ENCODE data around the gene NACC1.
A peak's percentile ranks its signal among the peaks of the same experiment; 100 is the strongest.

DNA sequence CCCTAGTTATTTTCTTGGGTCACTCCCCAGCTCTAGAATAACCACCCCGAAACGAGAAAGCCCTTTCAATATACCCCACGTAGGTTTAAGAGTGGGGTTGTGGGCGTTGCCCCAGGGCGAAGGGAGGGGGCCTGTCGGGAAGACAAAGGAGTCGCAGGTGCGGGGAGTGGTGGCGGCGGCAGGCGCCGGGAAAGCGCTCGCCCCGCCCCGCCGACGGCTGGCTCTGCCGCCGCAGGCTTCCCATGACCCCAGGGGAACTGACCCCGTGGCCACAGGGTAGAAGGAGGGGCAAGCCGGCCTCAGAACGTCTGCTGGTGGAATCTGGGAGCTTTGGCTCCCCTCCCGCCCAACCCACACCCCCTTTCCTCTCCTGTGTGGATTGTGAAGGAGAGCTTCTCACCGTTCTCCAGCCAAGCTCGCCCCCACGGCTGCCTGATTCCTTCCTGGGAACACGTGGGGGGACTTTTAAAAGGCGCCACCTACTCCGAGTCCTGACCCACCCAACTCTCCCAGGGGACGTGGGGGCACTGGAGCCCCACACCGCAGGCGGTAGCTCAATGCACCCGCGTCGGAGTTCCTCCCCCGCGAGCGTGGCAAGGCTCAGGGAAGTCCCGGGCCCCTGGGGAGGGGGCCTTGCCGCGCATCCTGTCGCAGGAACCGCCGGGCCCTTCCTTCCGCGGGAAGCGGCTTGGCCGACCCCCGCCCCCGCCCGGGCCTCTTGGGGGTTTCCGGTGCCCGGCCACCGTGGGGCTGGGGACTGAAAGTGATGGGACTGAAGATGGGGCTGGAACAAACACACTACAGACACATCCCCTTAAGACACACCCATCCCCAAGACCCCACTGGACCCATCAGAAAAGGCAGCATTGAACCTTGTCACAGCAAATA, 37.7 kb downstream of the NACC1 start:
- TF ChIP-seq, protein P1, sequence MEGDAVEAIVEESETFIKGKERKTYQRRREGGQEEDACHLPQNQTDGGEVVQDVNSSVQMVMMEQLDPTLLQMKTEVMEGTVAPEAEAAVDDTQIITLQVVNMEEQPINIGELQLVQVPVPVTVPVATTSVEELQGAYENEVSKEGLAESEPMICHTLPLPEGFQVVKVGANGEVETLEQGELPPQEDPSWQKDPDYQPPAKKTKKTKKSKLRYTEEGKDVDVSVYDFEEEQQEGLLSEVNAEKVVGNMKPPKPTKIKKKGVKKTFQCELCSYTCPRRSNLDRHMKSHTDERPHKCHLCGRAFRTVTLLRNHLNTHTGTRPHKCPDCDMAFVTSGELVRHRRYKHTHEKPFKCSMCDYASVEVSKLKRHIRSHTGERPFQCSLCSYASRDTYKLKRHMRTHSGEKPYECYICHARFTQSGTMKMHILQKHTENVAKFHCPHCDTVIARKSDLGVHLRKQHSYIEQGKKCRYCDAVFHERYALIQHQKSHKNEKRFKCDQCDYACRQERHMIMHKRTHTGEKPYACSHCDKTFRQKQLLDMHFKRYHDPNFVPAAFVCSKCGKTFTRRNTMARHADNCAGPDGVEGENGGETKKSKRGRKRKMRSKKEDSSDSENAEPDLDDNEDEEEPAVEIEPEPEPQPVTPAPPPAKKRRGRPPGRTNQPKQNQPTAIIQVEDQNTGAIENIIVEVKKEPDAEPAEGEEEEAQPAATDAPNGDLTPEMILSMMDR (IDR thresholded peaks at IDR 0.05), result no peak
- TF ChIP-seq POLR2A (IDR thresholded peaks at IDR 0.05), result peak; percentile 4 to 41
- TF ChIP-seq POLR2AphosphoS5 (IDR thresholded peaks at IDR 0.05), result no peak
